Measurements from ENCODE around the gene HIP1. TPM values are rescaled to one million over a fixed set of nuclear protein-coding genes. Genes with fewer than 3 reads are reported as not detected.
"Not testable (repeated sequence)": the region's sequence is repeated elsewhere in the genome, so short reads cannot be mapped to it uniquely, and the experiment has no call there.

The HIP1 gene
- polyA plus RNA-seq, 3 donors: 34.5 to 38.7 (median 37.6) TPM

DNA sequence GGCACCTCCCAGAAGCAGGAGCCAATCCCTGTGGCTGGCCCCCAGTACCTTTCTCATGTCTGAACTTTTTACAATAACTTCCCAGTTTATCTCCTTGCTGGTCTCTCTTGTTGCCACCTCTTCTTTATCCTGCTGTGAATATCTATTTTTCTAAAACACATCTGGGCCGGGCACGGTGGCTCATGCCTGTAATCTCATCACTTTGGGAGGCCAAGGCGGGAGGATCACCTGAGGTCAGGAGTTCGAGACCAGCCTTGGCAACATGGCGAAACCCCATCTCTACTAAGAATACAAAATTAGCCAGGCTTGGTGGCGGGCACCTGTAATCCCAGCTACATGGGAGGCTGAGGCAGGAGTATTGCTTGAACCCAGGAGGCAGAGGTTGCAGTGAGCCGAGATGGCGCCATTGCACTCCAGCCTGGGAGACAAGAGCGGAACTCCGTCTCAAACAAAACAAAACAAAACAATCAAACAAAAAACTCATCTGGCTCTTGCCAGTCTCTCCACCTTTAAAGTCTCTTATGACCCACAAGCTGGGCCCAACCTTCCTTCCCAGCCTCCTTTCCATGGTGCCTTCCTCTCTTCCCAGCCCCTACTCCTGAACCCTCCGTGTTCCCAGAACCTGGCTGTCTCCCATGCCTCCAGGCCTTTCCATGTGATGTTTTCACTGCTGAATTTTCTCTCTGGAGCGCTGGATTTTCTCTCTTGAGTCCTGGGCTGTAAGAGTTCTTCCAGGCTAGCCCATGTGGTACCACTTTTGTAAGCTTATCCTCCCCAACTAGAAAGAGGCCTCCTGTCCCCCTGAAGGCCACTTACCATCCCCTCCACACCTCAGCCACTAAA lies 51.3 kb downstream of the HIP1 start:
- DNase-seq (ENCODE audit: low read depth in 3 of 3, low spot score in 2 of 3): no peak

- DNase-seq (ENCODE audit: low read depth in 3 of 3, low spot score in 2 of 3): no peak
These were observed 52.2 kb downstream of the HIP1 start for GRCh38 chr7:75686551-75686950.

DNA sequence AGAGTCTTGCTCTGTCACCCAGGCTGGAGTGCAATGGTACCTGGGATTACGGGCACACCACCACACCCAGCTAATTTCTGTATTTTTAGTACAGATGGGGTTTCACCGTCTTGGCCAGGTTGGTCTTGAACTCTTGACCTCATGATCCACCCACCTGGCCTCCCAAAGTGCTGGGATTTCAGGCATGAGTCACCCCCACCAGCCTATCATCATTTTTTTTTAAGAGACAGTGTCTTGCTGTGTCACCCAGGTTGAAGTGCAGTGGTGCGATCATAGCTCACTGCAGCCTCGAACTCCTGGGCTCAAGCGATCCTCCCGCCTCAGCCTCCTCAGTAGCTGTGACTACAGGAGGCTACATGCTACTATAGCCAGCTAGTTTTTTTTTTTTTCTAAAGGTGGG lies 56.7 kb downstream of the HIP1 start:
- not testable (repeated sequence) for DNase-seq (ENCODE audit: low read depth in 3 of 3, low spot score in 2 of 3)

- DNase-seq (ENCODE audit: low read depth in 3 of 3, low spot score in 2 of 3): no peak
These were observed 59.7 kb downstream of the HIP1 start for GRCh38 chr7:75679060-75679459.

DNA sequence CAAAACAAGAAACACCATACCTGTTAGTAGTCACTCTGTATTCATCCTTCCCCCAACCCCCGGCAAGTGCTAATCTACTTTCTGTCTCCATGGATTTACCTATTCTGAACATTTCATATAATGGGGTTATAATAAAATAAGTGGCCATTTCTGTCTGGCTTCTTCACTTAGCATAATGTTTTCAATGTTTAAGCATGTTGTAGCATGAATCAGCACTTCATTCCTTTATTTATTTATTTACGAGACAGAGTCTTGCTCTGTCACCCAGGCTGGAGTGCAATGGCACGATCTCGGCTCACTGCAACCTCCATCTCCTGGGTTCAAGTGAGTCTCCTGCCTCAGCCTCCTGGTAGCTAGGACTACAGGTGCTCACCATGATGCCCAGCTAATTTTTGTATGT lies 69.2 kb downstream of the HIP1 start:
- DNase-seq (ENCODE audit: low read depth in 3 of 3, low spot score in 2 of 3): no peak

GRCh38 chr7:75667938-75668337 lies 70.8 kb downstream of the HIP1 start:
- DNase-seq (ENCODE audit: low read depth in 3 of 3, low spot score in 2 of 3): no peak

GRCh38 chr7:75663302-75663907 lies 75.3 kb downstream of the HIP1 start:
- no peak for DNase-seq (ENCODE audit: low read depth in 3 of 3, low spot score in 2 of 3)

DNA sequence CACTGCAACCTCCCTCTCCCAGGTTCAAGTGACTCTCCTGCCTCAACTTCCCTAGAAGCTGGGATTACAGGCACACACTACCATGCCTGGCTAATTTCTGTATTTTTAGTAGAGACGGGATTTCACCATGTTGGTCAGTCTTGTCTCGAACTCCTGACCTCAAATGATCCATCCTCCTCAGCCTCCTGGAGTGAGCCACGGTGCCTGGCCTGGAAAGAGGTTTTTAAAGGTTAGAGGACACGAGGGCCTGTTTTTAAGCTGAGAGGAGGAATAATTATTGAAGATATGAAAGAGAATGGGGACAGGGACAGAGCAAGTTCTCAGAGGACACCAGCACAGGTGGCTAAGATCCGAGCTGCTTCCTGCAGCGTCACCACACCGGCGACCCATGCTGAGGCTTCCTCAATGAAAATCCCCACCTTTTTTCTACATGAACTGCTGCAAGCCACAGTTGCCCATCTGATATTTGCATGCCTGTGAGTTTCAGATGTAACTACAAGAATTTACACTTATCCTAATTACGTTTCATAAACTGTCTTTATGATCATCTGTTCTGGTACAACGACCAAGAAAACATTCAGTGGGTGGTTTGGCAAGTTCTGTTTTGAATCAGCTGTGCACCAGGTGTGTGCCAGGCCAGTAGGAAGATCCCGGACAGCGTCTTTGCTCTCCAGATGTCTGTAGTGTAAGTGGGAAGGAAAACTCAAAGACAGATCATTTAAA lies 76.0 kb downstream of the HIP1 start:
- no peak for DNase-seq (ENCODE audit: low read depth in 3 of 3, low spot score in 2 of 3)

GRCh38 chr7:75660566-75661215 lies 78.0 kb downstream of the HIP1 start:
- no peak for DNase-seq (ENCODE audit: low read depth in 3 of 3, low spot score in 2 of 3)

DNA sequence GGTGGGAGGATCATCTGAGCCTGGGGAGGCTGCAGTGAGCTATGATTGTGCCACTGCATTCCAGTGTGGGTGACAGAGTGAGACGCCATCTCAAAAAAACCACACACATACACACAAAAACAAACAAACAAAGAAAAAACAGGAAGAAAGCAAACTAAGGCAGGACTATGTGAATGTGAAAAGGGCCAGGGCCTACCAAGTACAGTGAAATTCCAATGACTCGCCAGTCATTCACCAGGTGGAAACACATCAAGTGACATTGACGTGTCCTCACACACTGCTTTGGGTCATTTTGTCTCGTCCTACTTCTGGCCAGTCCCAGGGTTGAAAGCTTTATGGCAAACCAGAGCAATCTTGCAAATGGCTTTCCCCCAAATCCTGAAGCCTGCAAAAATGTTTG lies 79.9 kb downstream of the HIP1 start:
- no peak for DNase-seq (ENCODE audit: low read depth in 3 of 3, low spot score in 2 of 3)

- DNase-seq (ENCODE audit: low read depth in 3 of 3, low spot score in 2 of 3): no peak
These were observed 80.4 kb downstream of the HIP1 start for GRCh38 chr7:75658369-75658768.

- no peak for DNase-seq (ENCODE audit: low read depth in 3 of 3, low spot score in 2 of 3)
These were observed 80.9 kb downstream of the HIP1 start for GRCh38 chr7:75657866-75658265.

DNA sequence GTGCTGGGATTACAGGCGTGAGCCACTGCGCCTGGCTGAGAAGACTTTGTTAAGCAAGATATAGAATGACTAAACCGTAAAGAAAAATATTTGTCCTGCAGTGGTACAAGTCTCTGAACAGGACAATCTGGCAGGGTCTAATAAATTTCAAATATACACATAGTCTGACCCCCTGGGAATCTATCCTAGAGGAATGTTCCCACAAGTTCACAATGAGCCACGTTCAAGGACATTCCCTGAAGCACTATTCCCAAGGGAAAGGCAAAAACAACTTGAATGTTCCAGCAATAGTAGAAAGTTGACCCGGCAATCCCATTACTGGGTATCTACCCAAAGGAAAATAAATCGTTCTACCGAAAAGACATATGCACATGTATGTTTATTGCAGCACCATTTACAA lies 82.0 kb downstream of the HIP1 start:
- DNase-seq (ENCODE audit: low read depth in 3 of 3, low spot score in 2 of 3): no peak

- no peak for DNase-seq (ENCODE audit: low read depth in 3 of 3, low spot score in 2 of 3)
These were observed 83.2 kb downstream of the HIP1 start for GRCh38 chr7:75655536-75655935.

- no peak for DNase-seq (ENCODE audit: low read depth in 3 of 3, low spot score in 2 of 3)
These were observed 83.9 kb downstream of the HIP1 start for GRCh38 chr7:75654855-75655254.

DNA sequence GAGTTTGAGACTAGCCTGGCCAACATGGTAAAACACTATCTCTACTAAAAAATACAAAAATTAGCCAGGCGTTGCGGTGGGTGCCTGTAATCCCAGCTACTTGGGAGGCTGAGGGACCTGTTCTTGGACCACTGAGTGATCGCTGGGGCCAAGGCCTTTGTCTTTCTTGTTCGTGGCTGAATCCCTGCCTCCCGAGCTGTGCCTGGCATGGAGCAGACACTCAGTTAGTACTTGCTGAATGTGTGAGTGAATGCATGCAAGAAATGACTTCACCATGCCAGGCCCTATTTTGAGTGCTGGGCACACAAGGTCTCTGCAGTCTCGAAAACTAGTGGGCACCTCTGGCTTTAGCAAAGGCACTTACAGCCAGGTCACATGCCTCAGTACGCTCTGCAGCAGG lies 85.1 kb downstream of the HIP1 start:
- no peak for DNase-seq (ENCODE audit: low read depth in 3 of 3, low spot score in 2 of 3)

- DNase-seq (ENCODE audit: low read depth in 3 of 3, low spot score in 2 of 3): no peak
These were observed 86.0 kb downstream of the HIP1 start for GRCh38 chr7:75652788-75653187.

DNA sequence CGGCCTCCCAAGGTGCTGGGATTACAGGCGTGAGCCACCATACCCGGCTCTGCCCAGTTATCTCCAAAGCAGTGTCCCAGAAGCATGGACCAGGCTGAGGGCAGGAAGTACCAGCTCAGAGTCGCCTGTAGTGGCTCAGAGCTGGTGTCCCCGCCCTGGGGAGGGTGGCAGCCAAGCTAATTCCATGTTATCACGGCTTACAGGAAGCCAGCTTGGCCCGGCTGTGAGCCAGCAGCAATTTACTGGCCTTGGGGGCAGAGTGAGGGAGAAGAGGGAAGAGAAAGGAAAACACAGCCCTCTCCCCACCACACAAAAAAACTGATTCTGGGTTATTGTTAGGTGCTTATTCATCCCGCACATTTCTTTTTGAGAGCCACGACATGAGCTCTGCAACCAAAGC lies 88.1 kb downstream of the HIP1 start:
- DNase-seq (ENCODE audit: low read depth in 3 of 3, low spot score in 2 of 3): no peak

- DNase-seq (ENCODE audit: low read depth in 3 of 3, low spot score in 2 of 3): no peak
These were observed 88.7 kb downstream of the HIP1 start for GRCh38 chr7:75650062-75650461.

- DNase-seq (ENCODE audit: low read depth in 3 of 3, low spot score in 2 of 3): no peak
These were observed 89.3 kb downstream of the HIP1 start for GRCh38 chr7:75649462-75649861.

DNA sequence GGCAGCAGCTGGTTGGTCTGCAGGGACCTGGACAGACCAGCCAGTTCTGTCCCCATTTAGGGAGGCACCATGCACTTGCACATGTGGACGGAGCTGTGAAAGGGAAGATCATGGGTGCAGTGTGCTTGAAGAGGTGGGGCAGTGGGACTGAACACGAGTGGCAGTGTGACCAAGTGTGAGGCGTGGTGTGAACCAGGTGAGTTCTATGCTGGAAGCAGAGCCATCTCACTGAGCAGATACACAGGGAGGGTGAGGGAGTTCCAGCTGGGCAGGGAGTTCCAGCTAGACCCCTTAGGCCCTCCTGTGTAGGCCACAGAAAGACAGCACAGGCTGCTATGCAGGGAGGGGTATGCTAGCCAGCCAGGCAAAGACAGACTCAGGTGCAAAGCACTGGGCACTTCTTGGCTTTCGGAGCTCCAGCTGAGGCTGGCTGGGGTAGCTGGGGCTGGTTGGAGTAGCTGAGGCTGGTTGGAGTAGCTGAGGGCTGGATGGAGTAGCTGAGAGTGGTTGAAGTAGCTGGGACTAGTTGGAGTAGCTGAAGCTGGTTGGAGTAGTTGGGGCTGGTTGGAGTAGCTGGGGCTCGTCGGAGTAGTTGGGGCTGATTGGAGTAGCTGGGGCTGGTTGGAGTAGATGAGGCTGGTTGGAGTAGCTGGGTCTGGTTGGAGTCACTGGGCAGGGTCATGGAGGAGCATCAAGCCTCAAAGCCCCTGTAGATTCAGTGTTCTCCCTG lies 90.9 kb downstream of the HIP1 start:
- DNase-seq (ENCODE audit: low read depth in 3 of 3, low spot score in 2 of 3): no peak

Data from right renal cortex interstitium (tissue), 3 donors.